Liver (tissue), 3 donors: Measurements from ENCODE around the gene CARMIL1.

Experiments
- CTCF ChIP-seq: fragments of 150-350 bp; IDR thresholded peaks from 2 replicates; pipeline ENCODE4 v1.5.1; 2017; ENCODE audit warnings: improper control_type of control experiment, low read depth, low read length; ENCODE audit not compliant: missing input control
- EGR1 ChIP-seq, 2 donors: IDR thresholded peaks; 2 replicates each; pipeline ENCODE4 v1.6.1; 2016 to 2018; ENCODE audit warnings: antibody characterized with exemption in 2 of 2, low read depth in 2 of 2
- donor health status: healthy.
- donor health status: healthy.

- TF ChIP-seq CTCF (no peak), EGR1 (IDR thresholded peaks at IDR 0.05; ENCODE audit: low read depth in 2 of 2) (no peak)
Measured at GRCh38 chr6:25453288-25453687, 174.1 kb downstream of the CARMIL1 start.
